Endothelial cell of umbilical vein (primary cell): ENCODE results near the gene IGFL2. TPM values are rescaled to one million over a fixed set of nuclear protein-coding genes. Genes with fewer than 3 reads are reported as not detected.

Source experiments
- BruUV-seq: library from RNA; stranded (reverse); fragments of 400-500 nt; replicated peaks from 2 replicates; lab custom pipeline; 2021; lab: Mats Ljungman, UMichigan
- CTCF ChIA-PET: fragments of 300-600, 350-600 bp; sonication (Branson Sonifier 250); formaldehyde crosslinking; loops from one replicate; lab custom pipeline; 2021; ENCODE audit warnings: antibody characterized with exemption, inconsistent platforms; lab: Charles Lee
- POLR2A ChIA-PET: fragments of 300-600, 350-600 bp; sonication (Branson Sonifier 250); formaldehyde crosslinking; loops from one replicate; lab custom pipeline; 2021; ENCODE audit warnings: antibody characterized with exemption, inconsistent platforms; lab: Charles Lee
- DNase-seq: peaks from one replicate; pipeline ENCODE4 v3.0.0-alpha.2; 2011; ENCODE audit warnings: low read depth, low spot score
- FAIRE-seq: peaks from 2 replicates; lab custom pipeline; 2011; peaks lifted over from hg19 to GRCh38; lab: Jason Lieb, UNC
- H2AFZ ChIP-seq: 2 replicates; pipeline ENCODE4 v1.6.0; 2012; ENCODE audit warnings: low read depth, low read length, control low read depth, inconsistent platforms
- H3K27ac ChIP-seq: 2 replicates; pipeline ENCODE4 v1.5.1; 2011; ENCODE audit warnings: low read depth, mild to moderate bottlenecking, control low read depth, low read length, moderate library complexity; ENCODE audit not compliant: insufficient read depth
- H3K27me3 ChIP-seq, 2 experiments: 2 replicates each; pipeline versions ENCODE4 v1.6.0 to v1.6.1; 2011; ENCODE audit warnings: low read length in 2 of 2, mixed read lengths in 1 of 2; ENCODE audit not compliant: control insufficient read depth in 2 of 2, insufficient read depth in 2 of 2
- H3K36me3 ChIP-seq, 2 experiments: 2 replicates in 1 of 2; 3 replicates in 1 of 2; pipeline ENCODE4 v1.5.1; 2011; ENCODE audit warnings: low read length in 2 of 2, mild to moderate bottlenecking in 1 of 2, moderate library complexity in 1 of 2; ENCODE audit not compliant: control insufficient read depth in 2 of 2, insufficient read depth in 2 of 2; ENCODE audit errors: extremely low read depth in 1 of 2
- H3K4me1 ChIP-seq: 3 replicates; pipeline ENCODE4 v1.5.1; 2011; ENCODE audit warnings: mild to moderate bottlenecking, low read length; ENCODE audit not compliant: control insufficient read depth, insufficient read depth; ENCODE audit errors: extremely low read depth
- H3K4me2 ChIP-seq: 2 replicates; pipeline ENCODE4 v1.6.1; 2011; ENCODE audit warnings: low read length, control low read depth, mixed read lengths; ENCODE audit not compliant: insufficient read depth
- H3K4me3 ChIP-seq, 3 experiments: fragments of 200-600 bp in 1 of 3; sonication (generic), shearing (Covaris generic) in 1 of 3; replicated peaks in 1 of 3; 2 replicates each; pipeline ENCODE4 v1.5.1; 2011 to 2016; ENCODE audit warnings: control low read depth in 3 of 3, low read length in 3 of 3, mild to moderate bottlenecking in 2 of 3, inconsistent platforms in 1 of 3, low read depth in 1 of 3, moderate library complexity in 1 of 3; ENCODE audit not compliant: insufficient read depth in 1 of 3
- H3K79me2 ChIP-seq: 2 replicates; pipeline ENCODE4 v1.6.0; 2012; ENCODE audit warnings: low read length, inconsistent platforms; ENCODE audit not compliant: control insufficient read depth, insufficient read depth
- H3K9ac ChIP-seq: replicated peaks from 2 replicates; pipeline ENCODE3; 2011; ENCODE audit warnings: low read length, control low read depth; ENCODE audit not compliant: insufficient read depth; ENCODE audit errors: extremely low read depth
- H3K9me1 ChIP-seq: replicated peaks from 3 replicates; pipeline ENCODE4 v1.6.0; 2011; ENCODE audit warnings: mild to moderate bottlenecking, low read length; ENCODE audit not compliant: control insufficient read depth, insufficient read depth; ENCODE audit errors: extremely low read depth
- H3K9me3 ChIP-seq: replicated peaks from 2 replicates; pipeline ENCODE4 v1.5.1; 2012; ENCODE audit warnings: low read length, inconsistent platforms; ENCODE audit not compliant: control insufficient read depth, insufficient read depth
- H4K20me1 ChIP-seq: replicated peaks from 2 replicates; pipeline ENCODE3; 2011; ENCODE audit warnings: mild to moderate bottlenecking, low read length; ENCODE audit not compliant: control insufficient read depth, insufficient read depth; ENCODE audit errors: extremely low read depth
- CTCF ChIP-seq, 2 donors: IDR thresholded peaks; 1 replicate in 1 of 2; 2 replicates in 1 of 2; pipeline ENCODE4 v1.5.1; 2011; ENCODE audit warnings: low read length in 2 of 2, mild to moderate bottlenecking in 2 of 2, moderate library complexity in 2 of 2, control low read depth in 1 of 2, inconsistent platforms in 1 of 2, low read depth in 1 of 2; ENCODE audit not compliant: insufficient read depth in 1 of 2; ENCODE audit errors: extremely low read depth in 1 of 2
- EZH2 ChIP-seq: IDR thresholded peaks from 2 replicates; pipeline ENCODE4 v1.6.1; 2012; ENCODE audit warnings: borderline replicate concordance, low read depth, mild to moderate bottlenecking, moderate library complexity, low read length, inconsistent platforms; ENCODE audit not compliant: severe bottlenecking
- FOS ChIP-seq: IDR thresholded peaks from 2 replicates; pipeline ENCODE4 v1.6.1; 2011; ENCODE audit warnings: mild to moderate bottlenecking, low read length, moderate library complexity, borderline replicate concordance; ENCODE audit not compliant: insufficient read depth
- GATA2 ChIP-seq: IDR thresholded peaks from 2 replicates; pipeline ENCODE4 v1.7.0; 2011; ENCODE audit warnings: low read depth, mild to moderate bottlenecking, moderate library complexity, mixed read lengths, low read length; ENCODE audit not compliant: insufficient read length, insufficient read depth
- JUN ChIP-seq: IDR thresholded peaks from 2 replicates; pipeline ENCODE4 v1.6.1; 2011; ENCODE audit warnings: borderline replicate concordance, low read depth; ENCODE audit not compliant: insufficient read length, insufficient read depth
- MYC ChIP-seq: IDR thresholded peaks from one replicate; pipeline ENCODE4 v1.6.1; 2011; ENCODE audit warnings: mild to moderate bottlenecking, low read depth, low read length
- POLR2A ChIP-seq: IDR thresholded peaks from 2 replicates; pipeline ENCODE4 v1.6.1; 2012; ENCODE audit warnings: low read depth, mild to moderate bottlenecking, control low read depth, low read length
- POLR2AphosphoS5 ChIP-seq: IDR thresholded peaks from 2 replicates; pipeline ENCODE4 v1.6.1; 2012; ENCODE audit warnings: low read depth, mild to moderate bottlenecking, control low read depth, low read length, moderate library complexity; ENCODE audit not compliant: insufficient read depth
- dilution Hi-C: fragments of 300-500 bp; cut with MboI; formaldehyde crosslinking; loops from one replicate; pipeline ENCODE4 v1.15.0; 2019; ENCODE audit warnings: low sequenced_read_pairs; ENCODE audit not compliant: extremely low pct_ligation_motif_present
- intact Hi-C: fragments of 100-400 bp; cut with micrococcal nuclease; formaldehyde crosslinking; loops from one replicate; pipeline ENCODE4 v1.10.0; 2022
- polyA plus RNA-seq, 4 experiments: library from polyadenylated mRNA; depleted of rRNA in 3 of 4; stranded (reverse) in 3 of 4; unstranded in 1 of 4; fragments of >200 nt; gene quantifications; 2 replicates each; pipeline versions ENCODE4 v1.2.1 to v1.2.3, GENCODE V29; 2011 to 2012; ENCODE audit warnings: missing spikeins in 1 of 4
- total RNA-seq: library from RNA; stranded (reverse); gene quantifications from 2 replicates; pipeline ENCODE4 v1.2.3, GENCODE V29; 2021
- TF ChIP-seq, protein P1 (sequence below): IDR thresholded peaks from 2 replicates; pipeline ENCODE4 v1.6.1; 2011; ENCODE audit not compliant: insufficient read depth, insufficient read length

The IGFL2 gene
- total and polyA plus RNA-seq, 2 donors (not counting 3 experiments of a cell fraction or from before 2014, with no cell fraction given): not detected

DNA sequence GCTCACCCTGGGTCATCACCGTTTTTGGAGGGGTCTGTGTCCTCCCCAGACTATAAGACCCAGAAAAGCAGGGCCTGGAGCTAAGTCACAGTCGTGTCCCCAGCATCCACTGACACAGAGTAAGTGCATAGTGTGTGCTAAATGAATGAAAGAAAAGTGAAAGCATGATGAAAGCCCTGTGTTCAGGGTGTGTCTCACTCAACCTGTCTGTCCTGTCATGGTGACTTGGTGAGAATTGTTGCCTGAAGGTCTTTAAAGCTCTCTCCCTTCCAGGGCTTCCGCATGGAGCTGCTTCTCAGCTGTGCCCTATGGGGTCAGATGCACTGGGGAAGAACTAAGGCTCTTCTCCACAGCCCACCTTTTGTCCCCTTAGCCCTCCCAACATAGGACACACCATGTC, 61.0 kb downstream of the IGFL2 start:
- Histone ChIP-seq H3K4me3 (no peak overlapping the region), H3K9me1 (no peaks in the 10 kb centered on the region), H3K27ac (no peak overlapping the region), H3K9ac (no peak overlapping the region), H3K36me3 (no peaks in the 10 kb centered on the region), H3K9me3 (no peaks in the 10 kb centered on the region), H3K4me1 (no peaks in the 10 kb centered on the region), H3K4me2 (no peak overlapping the region), H2AFZ (no peak overlapping the region), H4K20me1 (no peaks in the 10 kb centered on the region), H3K27me3 (peaks cover 2 to 11% of the 10 kb centered on the region in 2 experiments), H3K79me2 (no peaks in the 10 kb centered on the region)
- BruUV-seq: no TSS peak
- DNase-seq: no peak
- ChIA-PET CTCF (no interaction called here), POLR2A (no interaction called here)
- TF ChIP-seq FOS: no peak
- TF ChIP-seq POLR2A: no peak
- TF ChIP-seq EZH2: no peak
- no peak for TF ChIP-seq CTCF (IDR thresholded peaks at IDR 0.05; ENCODE audit: extremely low read depth in 1 of 2, insufficient read depth in 1 of 2, low read depth in 1 of 2, low read length in 2 of 2)
- no peak for TF ChIP-seq JUN
- TF ChIP-seq MYC: no peak
- no peak for TF ChIP-seq POLR2AphosphoS5
- no peak for TF ChIP-seq GATA2
- TF ChIP-seq, protein P1, sequence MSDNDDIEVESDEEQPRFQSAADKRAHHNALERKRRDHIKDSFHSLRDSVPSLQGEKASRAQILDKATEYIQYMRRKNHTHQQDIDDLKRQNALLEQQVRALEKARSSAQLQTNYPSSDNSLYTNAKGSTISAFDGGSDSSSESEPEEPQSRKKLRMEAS: no peak
- FAIRE-seq: no peak
- intact Hi-C loops: no loop called here
- dilution Hi-C loops: no loop called here
